GM19035 (cell line): ENCODE data around the gene KRT82.
"Not testable (repeated sequence)": the region's sequence is repeated elsewhere in the genome, so short reads cannot be mapped to it uniquely, and the experiment has no call there.

Experiments used
- ATAC-seq: cut with Tn5 transposase; IDR thresholded peaks from one replicate; pipeline ENCODE4 v1.9.1; 2021; ENCODE audit not compliant: unreplicated experiment

Gene KRT82

DNA sequence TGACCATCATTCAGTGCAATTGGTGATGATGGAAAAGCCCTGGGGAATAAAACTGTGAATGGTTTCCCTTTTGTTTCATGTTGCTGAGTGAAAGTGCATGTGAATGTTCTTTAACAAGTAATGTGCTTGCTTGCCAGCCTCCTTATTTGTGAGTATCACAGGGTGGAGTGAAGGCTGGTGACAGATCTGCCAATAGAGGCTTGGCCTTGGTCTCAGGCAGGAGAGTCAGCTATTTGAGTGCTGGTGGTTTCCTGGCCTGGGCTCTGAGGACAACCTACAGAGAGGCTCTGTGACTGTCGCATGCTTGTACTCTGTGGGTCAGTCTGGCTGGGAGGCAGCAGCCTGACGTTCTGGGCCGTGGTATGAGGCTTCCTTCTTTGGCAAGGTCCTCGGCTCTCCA lies 59.5 kb downstream of the KRT82 start:
- no peak for ATAC-seq

DNA sequence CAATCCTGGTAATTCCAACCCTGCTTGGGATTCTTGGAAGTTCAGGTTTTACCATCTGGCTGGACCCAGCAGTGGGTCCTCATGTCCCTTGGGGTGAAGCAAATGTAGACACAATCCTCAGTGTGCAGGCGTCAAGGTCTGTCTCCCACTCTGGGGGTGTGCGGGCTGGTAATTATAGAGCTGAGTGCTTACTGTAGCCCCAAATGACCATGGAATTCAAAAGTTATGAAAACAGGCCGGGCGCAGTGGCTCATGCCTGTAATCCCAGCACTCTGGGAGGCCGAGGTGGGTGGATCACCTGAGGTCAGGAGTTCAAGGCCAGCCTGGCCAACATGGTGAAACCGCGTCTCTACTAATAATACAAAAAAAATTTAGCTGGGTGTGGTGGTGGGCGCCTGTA lies 61.1 kb downstream of the KRT82 start:
- not testable (repeated sequence) for ATAC-seq

DNA sequence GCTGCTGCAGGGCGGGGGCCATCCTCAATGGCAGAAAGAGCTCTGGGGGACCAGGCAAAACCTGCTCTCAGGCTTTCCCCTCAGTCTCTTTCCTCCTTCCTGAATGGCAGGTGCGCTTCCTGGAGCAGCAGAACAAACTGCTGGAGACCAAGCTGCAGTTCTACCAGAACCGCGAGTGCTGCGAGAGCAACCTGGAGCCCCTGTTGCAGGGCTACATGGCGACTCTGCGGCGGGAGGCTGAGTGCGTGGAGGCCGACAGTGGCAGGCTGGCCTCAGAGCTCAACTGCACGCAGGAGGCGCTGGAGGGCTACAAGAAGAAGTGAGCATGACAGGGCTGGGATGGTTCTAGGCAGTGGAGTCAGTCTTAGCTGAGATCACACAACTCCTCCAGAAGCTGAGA lies 62.0 kb downstream of the KRT82 start:
- no peak for ATAC-seq
